GM19452 (cell line): ENCODE data around the gene CRYL1.
"Not testable (repeated sequence)": the region's sequence is repeated elsewhere in the genome, so short reads cannot be mapped to it uniquely, and the experiment has no call there.

Source experiments
- ATAC-seq: cut with Tn5 transposase; IDR thresholded peaks from one replicate; pipeline ENCODE4 v1.9.1; 2021; ENCODE audit not compliant: unreplicated experiment

The CRYL1 gene

DNA sequence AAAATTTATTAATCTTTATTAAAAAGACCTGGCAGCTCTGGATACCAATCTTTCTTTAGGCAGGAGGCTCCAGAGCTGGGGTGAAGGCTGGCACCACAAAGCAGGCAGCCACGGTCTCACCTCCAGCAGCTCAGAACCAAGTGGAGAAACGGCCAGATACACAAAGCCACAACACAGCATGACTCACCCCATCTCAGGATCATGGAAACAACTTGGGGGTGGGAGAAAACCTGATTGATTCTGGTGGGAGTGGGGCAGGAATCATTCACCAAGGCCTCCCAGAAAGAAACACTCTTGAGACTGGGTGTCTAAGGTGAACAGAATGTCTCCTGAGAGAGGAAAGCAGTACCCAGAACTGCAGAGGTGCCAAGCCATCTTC, 64.2 kb downstream of the CRYL1 start:
- no peak for ATAC-seq

DNA sequence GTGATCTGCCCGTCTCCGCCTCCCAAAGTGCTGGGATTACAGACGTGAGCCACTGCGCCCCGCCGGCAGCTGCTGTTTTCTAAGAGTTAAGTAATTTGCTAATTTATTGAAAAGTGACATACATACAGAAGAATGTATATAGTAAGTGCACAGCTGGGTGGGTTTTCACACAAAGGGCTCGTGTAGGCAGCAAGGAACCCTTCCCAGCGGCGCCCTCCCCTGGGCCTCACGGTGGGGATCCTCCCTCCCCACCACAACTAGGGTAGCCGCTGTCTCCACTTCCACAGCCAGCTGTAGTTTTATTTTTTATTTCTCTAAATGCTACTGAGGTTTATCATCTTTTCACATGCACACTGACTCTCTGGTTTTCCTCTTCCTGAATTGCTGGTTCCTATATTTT, 64.9 kb downstream of the CRYL1 start:
- ATAC-seq = no peak

DNA sequence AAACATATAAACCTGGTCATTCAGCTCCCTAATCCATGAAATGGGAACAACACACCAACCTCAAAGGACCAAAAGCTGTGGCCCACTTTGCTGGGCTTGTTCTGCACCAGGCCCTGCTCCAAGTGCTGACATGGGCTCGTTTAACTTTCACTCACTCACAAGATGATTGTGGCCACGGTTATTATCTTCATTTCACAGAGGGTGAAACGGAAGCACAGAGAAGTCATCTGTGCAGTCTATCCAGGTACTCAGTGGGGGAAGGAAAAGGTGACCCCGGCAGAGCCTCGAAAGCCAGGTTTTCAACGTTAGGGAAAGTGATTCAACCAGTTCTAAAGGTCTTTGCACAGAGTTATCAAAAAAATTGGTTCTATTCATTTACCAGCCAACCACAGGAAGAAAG, 68.0 kb downstream of the CRYL1 start:
- no peak for ATAC-seq

DNA sequence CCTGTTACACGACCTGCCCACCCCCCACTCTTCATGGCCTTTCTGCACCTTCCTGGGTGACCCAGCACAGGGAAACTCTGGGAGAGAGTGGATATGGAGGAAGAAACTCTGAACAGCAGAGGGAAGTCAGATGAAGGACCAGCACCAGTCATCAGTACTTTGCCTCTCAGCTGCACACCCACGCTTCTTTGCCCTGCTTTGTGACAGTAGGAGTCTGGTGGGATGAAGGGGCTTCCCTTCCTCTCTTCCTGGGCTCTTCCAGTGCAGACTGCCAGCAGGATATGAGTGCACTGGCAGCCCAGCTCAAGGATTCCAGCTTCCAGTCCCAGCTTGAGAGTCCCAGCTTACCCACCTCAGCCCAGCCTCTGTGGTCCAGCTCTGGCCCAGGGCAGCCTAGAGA, 68.9 kb downstream of the CRYL1 start:
- no peak for ATAC-seq

DNA sequence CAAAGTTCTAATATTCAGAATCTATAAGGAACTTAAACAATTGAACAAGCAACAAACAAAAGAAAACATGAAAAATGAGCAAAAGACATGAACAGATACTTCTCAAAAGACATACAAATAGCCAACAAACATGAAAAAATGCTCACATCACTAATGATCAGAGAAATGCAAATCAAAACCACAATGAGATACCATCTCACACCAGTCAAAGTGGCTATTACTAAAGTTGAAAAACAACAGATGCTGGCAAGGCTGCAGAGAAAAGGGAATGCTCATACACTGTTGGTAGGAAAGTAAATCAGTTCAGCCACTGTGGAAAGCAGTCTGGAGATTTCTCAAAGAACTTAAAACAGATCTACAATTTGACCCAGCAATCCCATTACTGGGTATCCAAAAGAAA, 74.3 kb downstream of the CRYL1 start:
- ATAC-seq = no peak

DNA sequence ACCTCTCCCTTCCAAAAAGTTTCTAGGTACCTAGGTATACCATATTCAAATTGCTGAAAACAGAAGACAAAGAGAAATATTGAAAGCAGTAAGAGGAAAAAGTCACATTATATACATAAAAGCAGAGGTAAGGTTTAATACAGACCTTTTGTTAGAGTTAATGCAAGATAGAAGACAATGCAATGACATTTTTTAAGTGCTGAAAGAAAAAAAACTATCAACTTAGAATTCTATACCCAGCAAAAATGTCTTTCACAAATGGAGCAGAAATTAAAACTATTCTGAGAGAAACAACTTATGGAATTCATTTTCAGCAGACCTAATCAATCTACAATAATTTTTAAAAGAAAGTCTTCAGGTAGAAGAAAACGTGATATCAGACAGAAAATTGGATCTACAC, 77.2 kb downstream of the CRYL1 start:
- no peak for ATAC-seq

DNA sequence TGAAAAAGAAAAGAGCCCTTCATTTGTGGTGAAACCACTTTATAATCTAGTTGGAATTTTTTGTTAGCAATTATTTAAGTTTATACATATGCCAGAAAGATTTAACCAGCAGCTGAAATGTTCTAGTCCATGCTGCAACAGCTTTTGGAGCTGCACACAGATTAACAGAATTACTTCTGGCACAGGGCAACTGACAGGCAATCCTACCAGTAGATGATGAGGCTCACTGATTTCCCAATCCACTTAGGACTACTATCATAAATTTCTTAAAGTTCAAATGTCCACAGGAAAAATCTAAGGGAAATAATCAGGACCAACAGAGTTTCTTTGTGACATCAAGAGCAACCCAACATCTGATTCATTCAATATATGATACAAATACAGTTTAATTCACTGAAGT, 78.8 kb downstream of the CRYL1 start:
- ATAC-seq = no peak

DNA sequence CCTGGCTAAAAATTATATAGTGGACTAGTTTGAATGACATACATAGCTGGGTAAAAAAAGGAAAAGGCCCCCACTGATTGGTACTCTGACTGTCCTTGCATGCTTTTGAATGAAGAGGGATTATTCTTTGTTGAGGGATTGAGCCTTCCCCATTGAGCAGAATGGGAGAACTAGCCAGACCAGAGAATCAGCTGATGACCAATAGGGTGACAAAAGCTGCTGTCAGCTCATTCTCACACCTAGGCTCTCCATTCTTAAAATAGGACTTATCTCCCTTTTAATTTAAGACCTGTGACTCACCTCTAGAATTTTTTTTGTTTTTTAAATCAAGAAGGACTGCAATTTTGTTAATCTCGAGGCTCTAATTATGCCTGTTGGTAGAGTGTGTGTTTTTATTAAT, 79.3 kb downstream of the CRYL1 start:
- no peak for ATAC-seq

DNA sequence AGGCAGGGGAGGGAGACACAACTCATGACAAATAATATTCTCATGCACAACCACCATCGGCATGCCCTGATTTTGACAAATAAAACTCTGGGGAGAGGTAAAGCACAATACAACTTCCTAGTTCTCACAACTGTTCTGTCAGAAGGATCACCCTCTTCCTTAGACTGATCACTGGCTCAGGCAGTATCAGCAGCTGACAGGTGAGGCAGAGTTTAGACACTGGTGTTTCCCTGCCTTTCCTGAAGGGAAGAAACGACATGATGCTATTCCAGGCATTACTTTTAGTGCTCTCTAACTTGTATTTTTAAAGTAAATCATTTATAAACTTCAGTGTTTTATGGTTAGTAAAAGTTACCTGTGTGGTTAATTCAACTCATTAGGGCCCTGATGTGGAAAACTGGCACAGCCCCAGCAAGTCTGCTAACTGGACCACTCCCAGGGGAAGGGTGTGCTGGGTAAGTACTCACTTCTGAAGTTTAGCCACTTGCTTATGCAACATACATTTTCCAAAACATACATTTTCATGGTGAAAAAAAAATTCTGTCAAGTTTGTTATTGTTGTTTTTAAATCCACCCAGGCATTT, 82.8 kb downstream of the CRYL1 start:
- no peak for ATAC-seq

DNA sequence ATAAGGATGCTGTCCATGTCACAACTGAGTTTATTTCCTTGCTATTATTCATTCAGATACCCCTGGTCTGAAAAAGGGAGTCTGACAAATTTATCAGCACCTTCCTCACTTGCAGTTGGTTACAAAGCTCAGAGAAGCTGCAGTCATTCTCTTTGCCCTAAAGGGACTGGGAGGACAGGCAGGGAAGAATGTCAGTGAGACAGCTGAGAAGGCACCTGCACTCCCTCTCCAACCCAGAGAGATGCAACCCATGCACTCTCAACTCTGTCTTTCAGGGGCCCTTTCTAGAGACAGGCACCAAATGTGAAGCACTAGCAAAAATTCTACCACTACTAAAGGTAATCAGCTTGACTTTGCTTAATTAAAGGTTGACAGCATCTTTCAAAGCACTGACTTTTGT, 83.3 kb downstream of the CRYL1 start:
- ATAC-seq = no peak

DNA sequence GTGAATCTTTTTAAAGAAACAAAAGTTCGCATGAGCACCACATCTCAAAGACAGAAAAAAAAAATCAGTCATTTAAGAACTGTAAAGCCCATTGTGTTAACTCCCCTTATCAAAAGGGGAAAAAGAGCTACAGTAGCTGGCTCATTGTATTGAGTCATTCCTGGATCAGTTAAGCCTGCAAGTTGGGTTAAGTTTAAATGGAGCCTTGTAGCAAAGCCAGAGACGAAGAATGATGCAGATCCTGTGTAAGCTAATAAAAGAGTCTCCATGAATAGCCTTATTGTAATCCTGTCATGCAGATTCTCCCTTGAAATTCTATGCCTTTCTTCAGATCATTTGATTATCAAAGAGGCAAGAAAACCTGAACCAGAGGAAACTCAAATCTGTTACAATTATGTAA, 83.8 kb downstream of the CRYL1 start:
- no peak for ATAC-seq

DNA sequence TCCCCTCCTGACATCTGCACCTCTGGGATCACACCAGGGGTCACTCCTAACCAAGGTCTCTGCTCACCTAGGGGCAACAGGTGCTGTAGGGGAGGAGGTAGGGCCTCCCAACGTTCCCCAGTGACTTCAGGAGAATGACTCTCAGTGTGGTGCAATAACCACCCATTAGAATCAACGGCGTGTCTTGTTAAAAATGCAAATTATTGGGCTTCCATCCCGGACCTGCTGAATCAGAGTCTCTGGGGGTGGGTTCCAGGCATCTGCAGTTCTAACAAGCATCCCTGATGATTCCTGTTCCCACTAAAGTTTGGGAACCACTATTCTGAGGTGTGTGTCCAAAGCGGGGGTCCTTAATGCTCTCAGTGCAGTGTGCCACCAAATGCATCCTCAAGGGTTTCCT, 84.6 kb downstream of the CRYL1 start:
- ATAC-seq = no peak

DNA sequence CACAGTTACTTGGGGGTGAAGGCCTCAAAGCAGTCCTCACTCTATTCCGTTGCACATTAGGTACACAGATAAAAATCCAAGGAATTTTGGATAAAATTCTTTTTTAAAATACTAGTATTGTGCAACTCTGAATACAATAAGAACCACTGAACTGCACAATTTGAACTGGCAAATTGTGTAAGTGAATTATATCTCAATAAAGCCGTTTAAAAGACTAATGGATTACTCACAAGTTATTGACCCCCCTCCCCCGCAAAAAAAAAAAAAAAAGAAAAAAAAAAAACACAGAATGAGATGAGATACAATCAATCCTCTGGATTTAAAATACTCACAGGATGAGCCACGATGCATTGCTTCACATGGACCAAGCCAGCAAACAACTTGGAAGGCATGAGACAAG, 86.4 kb downstream of the CRYL1 start:
- ATAC-seq = no peak

DNA sequence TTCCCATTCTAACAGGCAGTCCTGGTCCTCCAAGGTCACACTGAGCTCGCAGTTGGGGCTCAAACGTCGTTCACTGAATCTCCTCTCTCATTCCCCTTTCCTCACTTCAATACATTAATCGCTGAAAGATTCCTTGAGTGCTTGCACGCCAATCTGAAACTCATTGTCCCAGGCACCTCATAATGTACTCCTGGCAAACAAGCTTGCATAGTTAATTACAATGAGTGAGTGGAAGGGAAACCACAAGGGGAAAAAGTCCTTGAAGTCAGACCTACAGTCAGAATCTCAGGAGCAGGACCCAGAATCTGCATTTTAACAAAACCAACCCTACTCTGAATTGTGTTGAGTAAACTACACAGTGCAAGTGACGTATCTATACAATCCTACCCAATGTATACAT, 86.9 kb downstream of the CRYL1 start:
- no peak for ATAC-seq

DNA sequence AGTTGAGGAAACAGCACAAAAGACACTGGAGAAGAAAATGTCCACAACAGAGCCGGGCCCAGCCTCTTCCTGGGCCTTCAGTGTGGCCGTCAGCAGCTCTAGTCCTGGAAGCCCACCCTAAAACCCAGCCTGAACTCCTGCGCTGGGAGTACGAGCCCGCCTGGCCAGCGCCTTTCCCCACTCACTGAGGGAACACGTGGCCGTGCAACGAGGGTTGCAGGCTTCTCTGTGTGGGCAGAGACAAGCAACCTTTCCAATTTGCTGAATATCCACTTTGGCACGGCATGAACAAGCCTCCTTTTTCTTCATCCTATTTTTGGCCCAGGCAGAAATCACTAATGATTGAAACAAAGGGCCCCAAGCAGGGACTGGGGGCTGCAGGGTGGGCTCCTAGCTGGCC, 89.2 kb downstream of the CRYL1 start:
- ATAC-seq = no peak

DNA sequence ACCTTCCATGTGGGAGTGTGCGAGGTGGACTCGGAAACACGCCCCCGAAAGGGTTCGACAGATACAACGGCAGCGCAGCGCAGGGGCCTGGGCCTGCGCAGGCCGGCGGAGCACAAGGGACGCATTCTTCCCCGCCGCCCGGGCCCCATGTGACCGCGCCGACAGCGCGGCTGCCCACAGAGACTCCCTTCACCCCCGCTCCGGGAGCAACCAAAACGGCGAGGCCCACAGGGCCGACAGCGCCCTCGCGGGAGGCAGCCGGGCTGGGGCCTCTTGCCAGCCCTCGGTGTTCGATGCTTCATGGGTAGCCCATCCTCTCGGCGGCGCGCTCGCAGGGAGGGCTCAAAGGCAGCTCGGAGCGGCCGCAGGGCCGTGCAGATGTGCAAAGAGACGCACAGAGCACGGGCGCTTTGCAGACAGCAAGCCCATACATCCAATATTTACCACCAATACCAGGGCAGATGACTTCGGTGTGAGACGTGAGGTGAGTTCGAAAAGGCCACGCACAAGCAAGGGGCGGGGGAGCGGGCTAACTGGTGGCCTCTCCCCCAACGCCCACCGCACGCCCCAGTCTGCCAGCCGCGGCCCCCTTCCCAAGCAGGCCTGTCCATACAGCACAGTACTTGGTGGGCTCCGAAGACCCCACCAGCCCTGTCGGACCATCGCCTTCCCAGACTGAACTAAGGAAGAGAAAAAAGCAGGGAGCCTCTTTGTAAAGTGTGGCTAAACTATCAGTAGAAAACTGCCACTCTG, 89.9 kb downstream of the CRYL1 start:
- ATAC-seq = no peak

DNA sequence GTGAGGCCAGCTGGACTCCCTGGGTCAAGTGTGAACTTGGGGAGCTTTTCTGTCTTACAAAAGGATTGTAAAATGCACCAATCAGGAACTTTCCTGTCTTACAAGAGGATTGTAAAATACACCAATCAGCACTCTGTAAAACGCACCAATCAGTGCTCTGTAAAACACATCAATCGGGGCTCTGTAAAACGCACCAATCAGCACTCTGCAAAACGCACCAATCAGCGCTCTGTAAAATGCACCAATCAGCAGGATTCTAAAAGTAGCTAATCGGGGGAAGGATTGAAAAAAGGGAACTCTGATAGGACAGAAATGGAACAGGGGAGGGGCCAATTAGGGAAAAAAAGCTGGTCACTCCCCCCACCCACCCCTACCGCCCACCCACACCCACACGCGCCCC, 91.4 kb downstream of the CRYL1 start:
- ATAC-seq = not testable (repeated sequence)

DNA sequence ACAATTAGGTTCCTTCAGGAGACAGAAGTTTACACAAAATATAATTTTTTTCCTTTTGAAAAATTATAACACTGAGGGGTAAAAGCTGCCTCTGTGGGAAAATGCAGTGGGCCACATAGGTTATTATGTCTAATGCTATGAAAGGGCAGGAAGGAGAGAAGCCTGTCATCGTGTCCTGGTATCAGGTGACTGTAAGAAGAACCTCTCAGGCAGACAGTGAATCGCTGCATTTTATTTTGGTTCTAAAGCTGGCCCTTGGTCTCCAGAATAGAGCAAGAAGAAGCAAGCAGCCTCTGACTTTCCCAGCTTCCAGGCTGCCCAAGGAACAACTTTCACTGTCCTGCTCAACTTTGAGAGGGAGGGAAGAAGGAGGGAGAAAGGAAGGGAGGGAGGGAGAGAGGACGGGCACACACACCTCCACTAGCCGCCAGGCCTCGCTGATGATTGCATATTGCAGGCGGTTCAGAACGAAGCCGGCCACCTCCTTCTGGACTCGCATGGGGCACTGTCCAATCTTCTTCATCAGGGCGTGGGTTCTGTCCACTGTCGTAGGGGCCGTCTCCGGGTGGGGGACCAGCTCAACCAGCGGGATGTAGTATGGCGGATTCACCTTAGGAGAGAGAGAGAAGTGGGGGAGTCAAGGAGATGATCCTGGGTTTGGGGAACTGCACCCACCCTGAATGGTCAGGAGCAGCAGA, 93.8 kb downstream of the CRYL1 start:
- ATAC-seq = no peak

DNA sequence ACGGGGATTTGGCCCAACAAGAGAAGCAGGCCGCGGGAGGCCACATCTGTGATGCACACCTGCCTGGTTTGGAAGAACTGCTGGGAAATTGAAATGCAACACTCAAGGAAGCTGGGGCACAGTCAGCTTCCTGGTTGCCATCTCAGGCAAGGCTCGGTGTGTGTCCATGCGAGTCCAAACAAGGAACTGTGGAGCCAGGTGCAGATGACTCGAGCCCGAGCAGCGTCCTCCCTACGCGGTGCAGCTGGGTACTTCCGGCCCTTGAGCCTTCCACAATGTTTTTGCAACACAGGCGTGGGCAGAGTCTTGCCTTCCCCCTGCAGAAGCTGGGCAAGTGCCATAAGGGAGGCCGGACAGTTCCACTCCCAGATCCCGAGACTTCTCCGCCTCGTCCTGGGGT, 94.6 kb downstream of the CRYL1 start:
- no peak for ATAC-seq

DNA sequence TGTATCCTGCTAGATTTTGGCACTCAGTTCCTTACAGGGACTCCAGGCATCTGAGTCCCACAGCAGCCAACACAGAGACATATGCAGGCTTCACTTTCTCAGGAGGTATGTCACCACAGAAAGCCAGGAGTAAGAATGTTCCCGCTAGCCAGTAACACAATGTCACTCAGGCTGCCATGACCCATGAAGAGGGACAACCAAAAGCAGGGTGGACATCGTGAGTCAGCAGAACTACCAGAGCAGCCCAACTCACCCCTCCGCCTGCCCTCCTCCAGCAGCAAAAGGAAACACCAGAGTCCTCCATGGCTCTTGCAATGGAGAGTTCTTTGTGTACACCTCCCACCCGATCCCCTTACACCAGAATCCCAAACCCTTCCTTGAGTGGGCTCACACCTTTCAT, 95.4 kb downstream of the CRYL1 start:
- no peak for ATAC-seq

DNA sequence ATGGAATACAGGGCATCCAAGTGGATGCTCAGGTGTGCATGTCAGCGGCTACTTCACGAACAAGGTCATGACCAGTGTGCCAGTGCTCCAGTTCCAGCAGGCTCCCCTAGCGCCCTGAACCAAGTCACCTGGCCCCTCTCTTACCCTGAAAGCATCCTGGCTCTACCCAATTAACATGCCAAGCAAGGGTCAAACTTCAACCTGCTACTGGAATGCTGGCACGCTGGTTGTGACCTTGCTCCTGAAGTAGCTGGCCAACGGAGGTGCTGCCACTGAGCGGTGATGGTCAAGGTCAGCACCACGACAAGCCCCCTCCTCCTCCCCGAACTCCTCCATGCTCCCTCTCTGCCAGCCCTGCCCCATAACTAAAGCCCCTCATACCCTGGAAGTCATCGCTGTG, 96.0 kb downstream of the CRYL1 start:
- no peak for ATAC-seq
